ENCODE data around the gene GNAQ. TPM values are rescaled to one million over a fixed set of nuclear protein-coding genes. Genes with fewer than 3 reads are reported as not detected.

The GNAQ gene
- total RNA-seq, 1 experiment from 2014 or later, result 48.6 TPM

GRCh38 chr9:77987880-77988525, 43.6 kb downstream of the GNAQ start:
- TF ChIP-seq CTCF (conservative IDR thresholded peaks at IDR 0.05), result no peak
- H2BK120ac ChIP-seq (ENCODE audit: low read depth, low read length, poor library complexity, severe bottlenecking), result no peak overlapping the region
- no peak for DNase-seq
- no peak overlapping the region for H3T11ph ChIP-seq (ENCODE audit: low read length)
- peaks cover 15% of the 10 kb centered on the region in 2 experiments for H3K4me1 Mint-ChIP-seq
- no peak overlapping the region for H3K4me2 ChIP-seq (ENCODE audit: insufficient read depth, insufficient read length, low read length)
- H3K56ac ChIP-seq (ENCODE audit: insufficient read length, low read depth, low read length), result no peak overlapping the region
- no peak overlapping the region for H4K91ac ChIP-seq (ENCODE audit: insufficient read length, low read depth, low read length)
- H2AFZ ChIP-seq (ENCODE audit: low read length), result no peak overlapping the region
- WGBS (ENCODE audit: extremely low coverage, insufficient read length, low lambda C conversion rate), result no CpG with 5 or more reads among the region's 5 CpGs
- H3K9me3 Mint-ChIP-seq, result peaks cover 0 to 3% of the 10 kb centered on the region in 2 experiments; a peak in 1 of 5 replicates
- no peak overlapping the region for H4K5ac ChIP-seq (ENCODE audit: insufficient read length, low read depth, low read length)
- no peak overlapping the region for H3K27ac Mint-ChIP-seq
- no peak overlapping the region for H3K4ac ChIP-seq (ENCODE audit: low read depth, low read length)
- no peak overlapping the region for H3K14ac ChIP-seq (ENCODE audit: insufficient read depth, low read length)
- H2BK12ac ChIP-seq (ENCODE audit: insufficient read length, low read depth, low read length), result no peak overlapping the region
- no peaks in the 10 kb centered on the region for H3K4me1 ChIP-seq (ENCODE audit: insufficient read depth, low read length)
- H3K27me3 ChIP-seq (ENCODE audit: insufficient read depth, low read length), result no peaks in the 10 kb centered on the region
- H3K9me3 ChIP-seq (ENCODE audit: control insufficient read depth, low read depth, low read length), result no peaks in the 10 kb centered on the region
- no peak overlapping the region for H2BK15ac ChIP-seq (ENCODE audit: low read depth, low read length)
- H4K8ac ChIP-seq (replicated peaks; ENCODE audit: insufficient read length, low read depth, low read length), result no peak overlapping the region
- no peak overlapping the region for H3K4me3 Mint-ChIP-seq
- H3K27ac ChIP-seq (ENCODE audit: insufficient read length, low read depth, low read length), result no peak overlapping the region
- H4K20me1 ChIP-seq (ENCODE audit: control insufficient read depth, insufficient read depth, insufficient read length), result no peaks in the 10 kb centered on the region
- no peak overlapping the region for H3K23ac ChIP-seq (ENCODE audit: insufficient read length, low read depth, low read length)
- no peak overlapping the region for H3K9ac ChIP-seq (ENCODE audit: extremely low read depth, insufficient read length, low read length)
- H3K18ac ChIP-seq (ENCODE audit: insufficient read length, low read depth, low read length), result no peak overlapping the region
- no peak overlapping the region for H2AK5ac ChIP-seq (ENCODE audit: insufficient read length, low read length)
- no peaks in the 10 kb centered on the region for H3K23me2 ChIP-seq (ENCODE audit: insufficient read length, low read depth, low read length, poor library complexity, severe bottlenecking)
- H3K79me2 ChIP-seq (ENCODE audit: insufficient read depth, low read length), result no peaks in the 10 kb centered on the region; the same call in 1 of the 2 replicates
- peaks cover 3% of the 10 kb centered on the region for H3K79me1 ChIP-seq (ENCODE audit: insufficient read depth, low read depth, low read length, poor library complexity, severe bottlenecking)
- H3K36me3 Mint-ChIP-seq (ENCODE audit: insufficient read depth in 1 of 3, low read depth in 3 of 3), result peaks cover 6 to 8% (median 8%) of the 10 kb centered on the region in 3 experiments; a peak in 6 of 7 replicates
- no peaks in the 10 kb centered on the region for H3K27me3 Mint-ChIP-seq (ENCODE audit: low read depth)
- H2BK20ac ChIP-seq (ENCODE audit: low read depth, low read length, poor library complexity, severe bottlenecking), result no peak overlapping the region
- no peak overlapping the region for H2BK5ac ChIP-seq (ENCODE audit: insufficient read length, low read length)
